CD4-positive, alpha-beta T cell treated with Interleukin-15 for 4 hours (primary cell): Measurements from ENCODE around the gene GAPVD1.

Experiments used
- DNase-seq: peaks from one replicate; pipeline ENCODE4 v3.0.0-alpha.2; 2020; ENCODE audit warnings: low spot score

GAPVD1 gene

DNA sequence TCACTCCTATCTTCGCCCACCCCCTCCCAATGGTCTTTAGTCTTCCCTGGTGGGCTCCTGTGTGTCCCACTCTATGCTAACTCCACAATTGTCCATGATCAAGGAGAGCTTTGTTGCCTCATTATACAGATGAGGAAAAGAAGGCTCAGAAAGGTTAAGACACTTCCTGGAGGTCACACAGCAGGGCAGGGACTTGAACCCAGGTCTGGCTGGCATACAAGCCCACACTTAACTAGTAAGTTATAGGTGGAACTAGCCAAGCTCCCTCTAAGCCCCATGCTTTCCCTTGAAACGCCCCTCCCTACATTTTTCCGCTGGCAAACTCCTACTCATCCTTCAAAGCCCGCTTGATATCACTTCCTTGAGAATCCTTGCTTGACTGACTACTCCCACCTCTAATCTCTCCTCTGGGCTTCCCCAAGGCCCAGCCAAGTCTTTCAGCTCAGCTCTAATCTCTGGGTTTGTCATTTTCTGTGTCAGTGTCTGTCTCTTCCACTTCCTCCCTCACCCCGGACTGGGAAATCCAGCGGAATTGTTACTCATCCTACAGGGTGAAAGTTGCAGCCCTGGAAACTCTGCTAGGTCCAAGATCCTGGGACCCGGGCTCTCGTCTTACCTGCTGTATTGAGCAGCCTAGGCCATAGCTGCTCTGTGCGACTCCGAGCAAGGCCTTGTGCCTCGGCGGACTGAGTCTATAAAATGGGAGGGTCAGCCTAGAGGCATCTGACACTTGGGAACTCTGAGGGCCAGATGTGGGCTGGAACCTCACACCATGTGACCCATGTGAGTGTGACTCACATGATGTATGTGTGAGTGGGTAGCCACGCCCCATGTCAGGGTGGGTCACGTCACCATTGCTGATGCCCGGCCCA is 144.5 kb downstream of the GAPVD1 start:
- DNase-seq, result no peak

DNA sequence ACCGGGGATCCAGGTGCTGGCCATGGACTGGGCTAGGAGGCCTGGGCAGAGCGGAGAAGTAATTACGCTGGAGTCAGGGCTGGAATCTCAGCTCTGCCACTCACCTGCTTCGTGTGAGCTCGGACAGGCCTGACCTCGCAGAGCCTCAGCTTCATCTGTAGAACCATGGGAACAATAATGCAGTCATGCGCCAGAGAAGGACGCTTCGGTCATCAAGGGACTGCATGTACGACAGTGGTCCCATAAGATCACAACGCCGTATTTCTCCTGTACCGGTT is 145.1 kb downstream of the GAPVD1 start:
- DNase-seq, result no peak

DNA sequence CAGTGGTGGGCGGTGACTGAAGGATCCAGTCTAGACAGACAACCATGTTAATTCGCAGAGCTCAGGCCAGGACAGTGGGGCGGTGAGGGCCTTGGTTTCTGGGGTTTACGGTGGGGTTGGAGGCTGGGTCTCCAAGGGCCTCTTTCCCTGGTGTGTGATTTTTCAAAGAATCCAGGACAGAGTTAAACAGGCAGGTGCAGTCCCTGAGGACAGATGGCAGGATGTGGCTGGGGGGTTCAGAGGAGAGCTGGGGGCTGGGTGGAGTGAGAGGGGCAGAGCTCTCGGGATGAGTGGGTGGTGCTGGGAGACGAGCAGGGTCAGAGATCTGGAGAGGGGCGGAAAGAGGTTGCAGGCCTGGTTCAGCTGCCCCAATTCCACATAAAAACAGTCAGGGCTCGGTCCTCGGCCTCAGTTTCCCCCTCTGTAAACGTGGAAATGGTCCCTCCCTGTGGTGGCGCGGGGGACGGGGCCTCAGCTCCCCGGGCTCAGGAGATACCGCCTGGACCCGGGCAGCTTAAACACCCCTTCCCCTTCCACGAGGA is 145.9 kb downstream of the GAPVD1 start:
- no peak for DNase-seq

DNA sequence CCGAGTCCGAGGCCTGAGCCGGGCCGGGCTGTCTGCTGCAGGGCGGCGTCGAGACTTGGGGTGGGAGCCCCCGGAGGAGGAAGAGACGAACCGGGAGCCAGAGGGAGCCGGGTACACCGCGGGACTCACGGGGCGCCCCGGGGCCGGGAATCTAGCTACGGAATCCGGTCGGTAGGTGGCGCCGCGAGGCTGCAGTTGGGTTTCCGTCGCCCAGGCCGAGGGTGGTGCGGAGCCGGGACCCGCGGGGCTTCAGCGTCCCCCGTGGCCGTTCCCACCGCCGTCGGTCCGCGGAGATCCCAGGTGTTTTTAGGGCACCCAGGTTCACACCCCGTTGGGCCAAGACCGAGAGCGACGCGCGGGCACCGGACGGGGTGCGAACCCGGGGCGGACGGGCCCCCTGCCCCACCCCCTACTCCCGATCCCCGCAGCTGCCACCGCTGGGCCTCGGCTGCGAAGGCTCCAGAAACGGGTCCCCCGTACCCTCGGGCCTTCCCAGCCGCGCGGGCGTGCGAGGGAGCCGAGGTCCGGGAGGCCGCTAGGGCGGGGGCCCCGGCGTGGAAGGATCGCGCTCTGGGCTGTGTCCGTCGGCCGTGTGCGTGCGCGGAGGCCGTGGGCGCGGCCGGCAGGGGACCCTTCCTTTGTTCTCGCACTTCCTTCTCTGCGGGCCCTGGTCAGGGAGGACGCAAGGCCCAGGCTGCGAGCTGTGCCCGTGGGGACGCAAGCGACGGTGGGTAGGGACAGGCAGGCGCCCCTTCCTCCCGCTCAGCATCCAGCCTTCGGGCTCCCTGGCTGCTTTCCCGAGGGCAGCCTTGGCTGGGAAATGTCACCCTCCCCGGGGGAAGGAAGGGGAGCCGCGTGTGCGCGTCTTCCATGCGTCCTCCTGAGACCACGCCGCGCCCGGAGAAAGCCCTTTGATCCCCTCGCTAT is 146.6 kb downstream of the GAPVD1 start:
- DNase-seq, result peak; percentile 63

DNA sequence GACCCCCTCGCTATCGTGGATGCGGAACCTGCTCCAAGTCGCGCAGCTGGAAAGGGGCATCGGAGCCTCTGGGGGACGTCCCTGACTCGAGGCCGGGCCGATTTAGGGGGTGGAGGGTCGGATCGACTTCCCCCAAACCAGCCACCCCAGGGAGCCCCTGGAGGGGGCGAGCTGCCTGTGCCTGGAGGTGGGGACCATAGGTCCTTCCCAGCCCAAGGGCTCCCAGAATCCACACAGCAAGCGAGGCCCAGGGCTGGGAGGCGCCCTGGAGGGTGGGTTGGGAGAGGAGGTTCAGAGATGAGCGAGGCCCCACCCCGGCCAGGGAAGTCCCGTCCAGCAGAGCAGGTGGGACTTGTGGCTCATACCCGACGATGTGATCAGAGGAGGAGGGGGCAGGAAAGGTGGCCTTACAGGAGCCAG is 147.6 kb downstream of the GAPVD1 start:
- DNase-seq, result no peak

DNA sequence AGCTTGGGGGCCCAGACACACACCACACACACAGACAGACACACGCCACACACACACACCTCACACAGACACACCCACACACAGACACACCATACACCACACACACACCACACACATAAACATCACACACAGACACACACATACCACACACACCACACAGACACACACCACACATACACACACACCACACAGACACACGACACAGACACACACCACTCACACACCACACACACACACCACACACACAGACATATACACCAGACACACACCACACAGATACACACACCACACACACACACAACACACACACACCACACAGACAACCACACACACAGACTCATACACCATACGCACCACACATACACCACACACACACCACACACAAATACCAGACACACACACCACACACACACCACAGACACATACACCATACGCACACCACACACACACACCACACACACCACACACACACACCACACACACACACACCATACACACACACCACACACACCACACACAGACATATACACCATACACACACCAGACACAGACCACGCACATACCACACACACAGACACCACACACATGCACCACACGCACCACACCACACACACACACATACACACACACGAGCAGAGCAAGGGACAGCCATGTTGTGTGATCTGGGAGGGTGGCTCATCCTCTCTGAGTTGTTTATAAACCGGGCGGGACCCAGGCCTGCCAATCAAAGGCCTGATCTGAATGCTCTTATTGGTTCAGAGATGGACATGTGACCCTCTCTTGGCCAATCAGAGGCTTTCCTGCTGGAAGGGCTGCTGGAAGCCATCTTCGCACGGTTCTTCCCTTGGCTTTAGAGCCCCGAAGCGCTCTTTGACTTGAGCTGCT is 148.3 kb downstream of the GAPVD1 start:
- DNase-seq, result peak; percentile 43

DNA sequence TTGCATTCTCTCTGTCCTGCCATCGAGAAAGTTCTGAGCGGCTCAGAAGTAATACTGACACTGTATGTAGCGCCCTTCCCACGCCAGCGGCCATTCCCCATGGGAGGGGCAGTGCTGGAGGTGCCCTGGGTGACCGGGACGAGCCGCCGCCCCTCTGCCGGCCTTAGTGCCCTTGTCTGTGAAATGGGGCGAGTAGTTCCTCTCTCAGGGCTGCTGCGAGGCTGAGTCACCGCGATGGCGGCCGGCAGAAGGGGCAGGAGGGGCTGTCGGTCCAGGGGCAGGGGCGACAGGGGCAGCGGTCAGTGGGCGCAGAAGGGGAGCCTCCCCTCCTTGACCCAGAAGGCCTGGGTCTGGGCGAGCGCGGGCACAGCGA is 148.9 kb downstream of the GAPVD1 start:
- no peak for DNase-seq

DNA sequence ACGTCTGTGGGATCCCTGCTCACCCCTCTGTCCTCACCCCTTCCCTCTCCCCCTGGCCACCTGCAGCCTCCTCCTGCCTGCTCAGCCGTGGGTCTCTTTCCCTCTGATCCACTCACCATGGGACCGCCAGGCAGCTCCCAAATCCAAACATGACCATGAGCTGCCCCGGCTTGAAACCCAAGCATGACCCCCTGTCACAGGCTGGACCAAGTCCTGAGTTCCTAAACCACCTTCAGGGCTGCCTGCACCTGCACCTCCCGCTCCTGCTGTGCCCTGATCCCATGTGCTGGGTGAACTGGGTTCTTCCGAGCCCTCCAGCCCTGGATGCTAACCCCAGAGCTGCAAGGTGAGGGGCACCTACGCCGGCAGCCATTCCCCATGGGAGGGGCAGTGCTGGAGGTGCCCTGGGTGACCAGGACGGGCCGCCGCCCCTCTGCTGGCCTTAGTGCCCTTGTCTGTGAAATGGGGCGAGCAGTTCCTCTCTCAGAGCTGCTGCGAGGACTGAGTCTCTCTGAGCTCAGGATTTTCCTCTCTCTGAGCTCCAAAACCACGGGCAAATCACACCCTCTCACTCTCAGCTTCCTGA is 149.6 kb downstream of the GAPVD1 start:
- DNase-seq, result no peak

DNA sequence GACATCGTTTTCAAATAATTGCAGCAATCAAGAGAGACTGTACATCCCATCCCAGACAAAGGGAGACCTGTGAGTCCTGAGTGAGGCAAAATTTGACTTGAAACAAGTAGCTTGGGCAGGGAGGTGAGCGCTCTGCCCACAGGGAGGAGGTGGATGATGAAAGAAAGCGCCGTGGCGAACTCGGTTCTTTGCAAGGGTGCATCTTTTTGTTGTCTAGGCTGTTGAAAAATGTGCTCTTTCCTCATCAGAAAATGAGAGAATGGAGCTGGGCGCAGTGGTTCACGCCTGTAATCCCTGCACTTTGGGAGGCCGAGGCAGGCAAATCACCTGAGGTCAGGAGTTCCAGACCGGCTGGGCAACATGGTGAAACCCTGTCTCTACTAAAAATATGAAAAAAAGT is 150.5 kb downstream of the GAPVD1 start:
- DNase-seq, result no peak

DNA sequence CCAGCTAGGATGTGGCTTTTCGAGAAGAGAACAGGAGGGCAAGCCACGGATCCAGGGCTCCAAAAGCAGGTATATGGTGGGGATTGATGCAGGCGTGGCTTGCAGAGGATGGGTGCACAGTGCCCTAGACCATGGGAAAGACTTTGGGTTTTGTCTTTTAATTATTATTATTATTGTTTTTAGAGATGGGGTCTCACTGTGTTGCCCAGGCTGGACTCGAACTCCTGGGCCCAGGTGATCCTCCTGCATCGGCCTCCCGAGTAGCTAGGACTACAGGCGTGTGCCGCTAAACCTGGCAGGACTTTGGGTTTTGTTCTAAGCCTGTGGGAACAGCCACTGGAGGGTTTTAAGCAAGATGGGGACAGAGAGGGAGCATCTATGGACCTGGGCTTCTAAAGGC is 152.0 kb downstream of the GAPVD1 start:
- no peak for DNase-seq

DNA sequence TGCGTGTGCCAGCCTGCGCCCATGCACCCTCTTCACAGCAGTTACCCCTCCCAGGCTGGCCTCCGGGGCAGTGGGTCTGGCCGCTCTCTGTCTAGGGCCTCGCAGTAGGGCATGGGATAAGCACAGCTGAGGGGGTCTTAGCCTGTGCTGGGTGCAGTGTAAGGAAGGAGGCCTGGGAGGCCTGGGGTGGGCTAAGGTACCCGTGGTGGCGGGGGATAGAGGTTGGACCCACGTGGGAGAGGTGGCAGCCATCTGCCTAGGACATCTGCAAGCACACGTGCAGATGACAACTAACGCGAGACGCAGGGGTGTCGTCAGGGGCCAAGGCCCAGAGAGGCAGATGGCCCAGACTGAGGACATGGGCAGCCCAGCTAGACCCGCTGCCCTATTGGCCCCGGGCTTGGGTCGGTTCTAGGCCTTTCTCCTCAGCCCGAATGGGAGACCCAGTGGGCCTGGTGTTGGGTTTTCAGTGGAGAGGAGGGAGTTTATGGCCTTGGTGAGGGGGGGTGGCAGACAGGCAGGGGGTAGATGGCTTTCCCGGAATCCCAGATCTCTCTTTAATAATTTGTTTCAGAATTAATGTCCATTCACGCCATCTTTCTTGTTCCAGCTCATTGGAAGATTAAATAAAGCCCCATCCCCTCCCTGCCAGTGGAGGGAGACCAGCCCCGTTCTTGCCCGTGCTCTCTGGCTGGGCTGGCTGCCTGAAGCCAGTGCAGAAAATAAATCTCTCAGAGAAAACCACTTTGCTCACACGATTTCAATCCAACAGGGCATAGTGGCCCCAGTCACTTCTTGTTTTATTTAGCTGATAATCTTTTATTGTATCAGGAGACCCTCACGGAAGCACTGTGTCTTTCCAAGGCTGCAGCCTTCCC is 154.2 kb downstream of the GAPVD1 start:
- no peak for DNase-seq

DNA sequence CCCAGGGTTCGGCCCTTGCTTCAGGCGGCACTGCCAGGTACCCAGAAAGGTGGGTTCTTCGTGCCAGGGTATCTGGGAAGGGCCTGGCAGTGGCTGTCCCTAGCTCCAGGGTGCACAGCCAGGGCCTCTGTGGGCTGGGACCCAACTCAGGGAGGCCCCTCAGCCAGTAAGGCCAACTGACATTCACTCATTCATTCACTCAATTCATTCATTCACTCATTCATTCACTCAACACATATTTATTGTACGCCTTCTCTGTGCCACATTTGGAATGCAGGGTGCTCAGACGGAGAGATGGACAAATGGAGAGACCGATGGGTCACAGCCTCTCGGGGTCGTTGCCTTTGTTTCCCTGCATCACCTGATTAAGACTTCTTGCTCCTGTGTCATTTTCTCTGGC is 154.9 kb downstream of the GAPVD1 start:
- DNase-seq, result no peak
